C4-2B (cell line): ENCODE data around the gene IGSF23.

Experiments used
- H3K27ac ChIP-seq: fragments of 450-650 bp; 2 replicates; pipeline ENCODE4 v1.5.1; 2017
- ZFX ChIP-seq: fragments of 450-650 bp; IDR thresholded peaks from 2 replicates; pipeline ENCODE4 v1.6.1; 2017
- TF ChIP-seq, protein P1 (sequence below): fragments of 450-650 bp; conservative IDR thresholded peaks from 2 replicates; pipeline ENCODE4 v1.5.1; 2017; ENCODE audit warnings: mild to moderate bottlenecking

IGSF23 gene

DNA sequence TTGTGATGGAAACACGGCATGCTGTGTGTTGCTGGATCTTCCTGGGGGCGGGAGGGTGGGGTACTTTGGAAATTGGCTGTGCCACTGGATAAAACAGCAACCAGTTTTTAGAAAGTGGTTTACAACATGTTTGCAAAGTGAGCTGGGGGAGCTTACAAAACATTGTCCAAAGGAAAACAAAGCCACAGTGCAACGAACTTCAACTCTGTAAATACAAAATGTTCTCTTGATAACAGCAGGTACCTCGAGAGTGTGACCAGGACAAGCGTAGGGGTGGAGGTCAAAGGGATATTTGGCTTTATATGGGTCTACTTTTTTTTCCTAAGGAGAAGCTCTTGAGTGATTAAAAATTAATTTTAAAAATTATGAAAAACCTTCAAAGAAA is 2.5 kb downstream of the IGSF23 start:
- H3K27ac ChIP-seq = no peak overlapping the region
- no peak for TF ChIP-seq ZFX
- TF ChIP-seq, protein P1, sequence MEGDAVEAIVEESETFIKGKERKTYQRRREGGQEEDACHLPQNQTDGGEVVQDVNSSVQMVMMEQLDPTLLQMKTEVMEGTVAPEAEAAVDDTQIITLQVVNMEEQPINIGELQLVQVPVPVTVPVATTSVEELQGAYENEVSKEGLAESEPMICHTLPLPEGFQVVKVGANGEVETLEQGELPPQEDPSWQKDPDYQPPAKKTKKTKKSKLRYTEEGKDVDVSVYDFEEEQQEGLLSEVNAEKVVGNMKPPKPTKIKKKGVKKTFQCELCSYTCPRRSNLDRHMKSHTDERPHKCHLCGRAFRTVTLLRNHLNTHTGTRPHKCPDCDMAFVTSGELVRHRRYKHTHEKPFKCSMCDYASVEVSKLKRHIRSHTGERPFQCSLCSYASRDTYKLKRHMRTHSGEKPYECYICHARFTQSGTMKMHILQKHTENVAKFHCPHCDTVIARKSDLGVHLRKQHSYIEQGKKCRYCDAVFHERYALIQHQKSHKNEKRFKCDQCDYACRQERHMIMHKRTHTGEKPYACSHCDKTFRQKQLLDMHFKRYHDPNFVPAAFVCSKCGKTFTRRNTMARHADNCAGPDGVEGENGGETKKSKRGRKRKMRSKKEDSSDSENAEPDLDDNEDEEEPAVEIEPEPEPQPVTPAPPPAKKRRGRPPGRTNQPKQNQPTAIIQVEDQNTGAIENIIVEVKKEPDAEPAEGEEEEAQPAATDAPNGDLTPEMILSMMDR = no peak

DNA sequence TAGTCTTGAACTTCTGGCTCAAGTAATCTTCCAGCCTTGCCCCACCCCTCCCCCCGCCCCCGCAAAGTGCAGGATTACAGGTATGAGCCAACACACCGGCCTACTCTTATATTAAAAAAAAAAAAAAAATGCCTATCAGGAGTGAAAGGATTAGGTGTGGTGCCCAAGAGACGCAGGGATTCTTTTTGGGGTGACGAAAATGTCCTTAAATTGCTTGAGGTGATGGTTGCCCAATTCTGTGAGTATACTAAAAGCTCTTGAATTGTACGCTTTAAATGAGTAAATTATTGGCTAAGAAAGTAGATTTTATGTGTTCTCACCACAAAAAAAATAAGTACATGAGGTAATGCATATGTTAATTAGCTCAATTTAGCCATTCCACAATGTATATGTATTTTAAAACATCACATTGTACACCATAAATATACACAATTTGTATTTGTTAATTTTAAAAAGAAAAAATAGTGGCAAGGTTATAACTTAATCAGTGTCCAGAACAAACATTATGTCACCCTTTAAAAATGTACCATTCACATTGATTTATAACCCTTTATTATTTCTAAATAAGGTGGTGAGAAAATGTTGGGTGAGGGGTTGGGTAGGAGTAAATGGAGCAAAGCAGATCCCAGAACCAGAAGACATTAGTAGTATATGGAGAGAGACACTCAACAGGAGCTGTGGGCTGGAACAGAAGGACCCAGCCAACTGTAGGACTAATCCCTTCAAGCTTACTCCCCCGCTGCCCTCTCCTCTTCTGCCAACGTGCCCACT is 3.9 kb downstream of the IGSF23 start:
- H3K27ac ChIP-seq = no peak overlapping the region
- TF ChIP-seq, protein P1 = no peak
- TF ChIP-seq ZFX = no peak

DNA sequence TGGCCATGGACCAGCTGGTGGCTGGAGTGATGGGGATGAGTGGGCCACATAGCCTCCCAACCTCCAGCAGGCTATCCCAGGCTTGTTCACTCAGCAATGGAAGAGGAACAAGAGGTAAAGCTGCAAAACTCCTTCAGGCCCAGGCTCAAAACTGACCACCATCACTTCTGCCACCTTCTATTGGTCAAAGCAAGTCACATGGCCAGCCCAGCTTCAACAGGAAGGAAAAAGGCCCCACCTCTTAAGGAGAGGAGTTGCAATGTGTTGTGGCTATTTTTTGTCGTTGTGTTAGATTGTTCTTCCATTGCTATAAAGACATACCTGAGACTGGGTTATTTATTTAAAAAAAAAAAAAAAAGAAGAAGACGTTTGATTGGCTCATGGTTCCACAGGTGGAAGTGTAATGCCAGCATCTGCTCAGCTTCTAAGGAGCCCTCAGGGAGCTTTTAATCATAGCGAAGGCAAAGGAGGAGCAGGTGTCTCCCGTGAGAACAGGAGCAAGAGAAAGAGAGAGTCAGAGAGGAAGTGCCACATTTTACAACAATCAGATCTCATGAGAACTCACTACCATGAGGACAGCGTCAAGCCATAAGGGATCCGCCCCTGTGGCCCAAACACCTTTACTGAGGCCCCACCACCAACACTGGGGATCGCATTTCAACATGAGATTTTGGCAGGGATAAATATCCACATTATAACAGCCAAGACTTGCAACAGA is 5.4 kb downstream of the IGSF23 start:
- TF ChIP-seq, protein P1 = no peak
- TF ChIP-seq ZFX = no peak
- no peak overlapping the region for H3K27ac ChIP-seq

DNA sequence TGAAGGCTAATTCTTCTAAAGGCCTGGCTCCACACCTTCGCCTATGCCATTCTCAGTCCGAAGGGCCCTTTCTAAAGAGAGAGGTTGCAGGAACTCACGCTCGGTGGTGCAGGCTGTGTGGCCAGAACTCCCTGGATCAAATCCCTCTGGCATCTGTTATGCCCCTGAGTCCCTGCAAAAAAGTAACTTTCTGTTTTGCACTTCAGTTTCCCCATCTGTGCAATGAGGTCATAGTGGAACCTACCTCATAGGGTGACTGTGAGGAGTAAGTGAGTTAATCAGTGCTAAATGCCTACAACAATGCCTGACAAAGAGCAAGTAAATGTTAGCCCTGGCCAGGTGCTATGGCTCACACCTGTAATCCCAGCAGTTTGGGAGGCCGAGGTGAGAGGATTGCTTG is 7.3 kb downstream of the IGSF23 start:
- no peak overlapping the region for H3K27ac ChIP-seq
- TF ChIP-seq, protein P1 = no peak
- TF ChIP-seq ZFX = no peak

DNA sequence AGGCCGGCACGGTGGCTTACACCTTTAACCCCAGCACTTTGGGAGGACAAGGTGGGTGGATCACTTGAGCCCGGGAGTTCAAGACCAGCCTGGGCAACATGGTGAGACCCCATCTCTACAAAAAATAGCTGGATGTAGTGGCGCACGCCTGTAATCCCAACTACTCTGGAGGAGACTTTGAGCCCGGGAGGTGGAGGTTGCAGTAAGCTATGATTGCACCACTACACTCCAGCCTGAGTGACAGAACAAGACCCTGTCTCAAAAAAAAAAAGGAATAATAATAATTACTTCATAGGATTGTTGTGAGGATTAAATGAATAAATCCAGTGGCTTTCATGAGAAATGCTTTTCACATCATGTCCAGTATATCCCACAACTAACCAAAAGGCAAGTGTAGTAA is 8.0 kb downstream of the IGSF23 start:
- no peak for TF ChIP-seq ZFX
- TF ChIP-seq, protein P1 = no peak
- H3K27ac ChIP-seq = no peak overlapping the region

DNA sequence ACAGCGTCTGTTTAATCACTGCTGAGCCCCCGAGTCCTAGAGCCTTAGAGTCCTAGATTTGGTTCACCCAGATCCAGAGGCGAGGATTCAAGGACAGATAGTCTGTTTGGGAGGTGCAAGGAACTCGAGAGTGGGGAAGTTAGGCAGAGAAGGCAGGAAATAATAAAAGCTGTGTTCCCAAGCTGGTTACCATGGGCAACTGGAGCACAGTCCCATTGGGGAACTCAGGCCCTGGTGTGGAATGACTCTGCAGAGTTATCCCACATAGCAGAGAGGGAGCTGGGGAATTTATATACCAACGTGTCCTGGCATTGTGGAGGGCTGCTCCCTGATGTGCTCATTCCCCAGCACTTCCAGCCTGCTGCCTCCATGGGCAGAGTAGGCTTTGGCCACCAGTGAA is 9.7 kb downstream of the IGSF23 start:
- H3K27ac ChIP-seq = no peak overlapping the region
- TF ChIP-seq, protein P1 = no peak
- TF ChIP-seq ZFX = no peak

DNA sequence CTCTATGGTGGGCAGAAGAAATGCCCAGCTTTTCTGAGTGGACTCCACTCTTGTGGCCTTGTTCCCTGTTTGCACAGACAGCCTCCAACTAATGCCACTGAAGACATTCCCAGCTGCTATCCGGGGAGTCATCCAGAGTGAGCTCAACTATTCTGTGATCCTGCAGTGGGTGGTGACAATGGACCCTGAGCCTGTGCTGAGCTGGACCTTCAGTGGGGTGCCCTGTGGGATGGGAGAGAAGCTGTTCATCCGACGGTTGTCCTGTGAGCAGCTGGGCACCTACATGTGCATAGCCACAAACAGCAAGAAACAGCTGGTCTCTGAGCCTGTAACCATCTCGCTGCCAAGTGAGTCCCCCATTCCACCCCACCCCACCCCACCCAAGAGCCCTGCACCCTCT is 10.3 kb downstream of the IGSF23 start:
- H3K27ac ChIP-seq = no peak overlapping the region

More for the DNA sequence above, 10.3 kb downstream of the IGSF23 start:
- TF ChIP-seq, protein P1 = no peak
